Stimulated activated CD4-positive, alpha-beta T cell treated with anti-CD3 and anti-CD28 coated beads, Interleukin-1b, Interleukin-23, amount 100 ng/mL, for 48 hours (primary cell): ENCODE data around the gene AGAP1.

Source experiments
- DNase-seq: peaks from one replicate; pipeline ENCODE4 v3.0.0-alpha.2; 2020

The AGAP1 gene

DNA sequence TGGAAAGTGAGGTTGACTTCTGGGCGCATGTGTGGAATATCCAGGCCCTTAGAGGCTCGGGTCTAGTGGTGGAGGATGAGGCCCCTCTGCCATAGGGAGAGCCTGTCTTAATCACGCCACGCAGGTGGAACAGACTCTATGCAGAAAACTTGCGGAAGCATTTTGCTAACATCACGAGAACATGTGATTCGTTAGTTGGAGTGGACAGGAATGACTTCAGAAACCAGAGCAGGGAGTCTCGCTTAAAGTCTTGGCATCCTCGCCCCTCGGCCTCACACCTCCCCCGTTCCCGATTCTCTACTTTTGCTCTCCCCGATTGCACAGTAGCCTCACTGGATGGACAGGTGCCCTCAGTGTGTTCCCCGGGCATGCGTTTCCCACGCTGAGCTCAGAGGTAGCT is 340.9 kb downstream of the AGAP1 start:
- DNase-seq, result no peak

DNA sequence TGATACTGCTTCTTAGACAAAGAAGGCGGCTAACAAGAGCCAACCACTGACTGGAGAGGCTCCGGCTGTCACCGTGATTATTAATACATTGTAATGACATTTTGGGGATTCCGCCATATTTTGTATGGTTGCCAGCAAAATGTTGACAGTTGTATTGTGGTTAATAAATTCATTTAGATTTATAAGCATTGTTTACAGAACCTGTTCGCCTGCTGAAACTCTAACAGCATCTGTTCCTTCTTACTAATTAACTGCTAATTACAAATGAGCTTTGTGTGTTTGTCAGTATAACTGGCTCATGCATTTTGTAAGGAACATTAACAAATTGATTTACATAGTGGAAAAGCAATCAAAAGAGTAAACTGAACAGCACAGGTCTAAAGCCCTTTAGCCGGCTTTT is 342.0 kb downstream of the AGAP1 start:
- no peak for DNase-seq

DNA sequence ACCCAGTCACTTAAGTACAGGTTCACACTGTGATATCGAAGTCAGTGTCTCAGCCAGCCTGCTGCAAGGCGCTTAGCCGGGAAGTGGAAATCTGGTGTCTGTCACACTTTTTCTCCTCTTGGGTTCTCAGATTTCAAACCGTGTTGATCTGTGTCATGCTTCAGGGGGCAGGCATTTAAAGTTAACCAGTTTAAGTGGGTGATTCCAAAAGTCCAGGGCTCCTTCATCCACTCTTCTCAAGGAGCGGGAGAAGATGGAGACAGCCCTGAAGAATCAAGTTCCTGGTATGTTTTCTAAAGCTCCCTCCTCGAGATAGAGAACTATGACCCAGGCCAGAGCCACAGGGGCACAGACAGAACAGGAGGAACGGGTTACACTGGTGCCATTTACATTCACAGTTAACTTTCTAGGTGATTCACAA is 342.7 kb downstream of the AGAP1 start:
- DNase-seq, result no peak

DNA sequence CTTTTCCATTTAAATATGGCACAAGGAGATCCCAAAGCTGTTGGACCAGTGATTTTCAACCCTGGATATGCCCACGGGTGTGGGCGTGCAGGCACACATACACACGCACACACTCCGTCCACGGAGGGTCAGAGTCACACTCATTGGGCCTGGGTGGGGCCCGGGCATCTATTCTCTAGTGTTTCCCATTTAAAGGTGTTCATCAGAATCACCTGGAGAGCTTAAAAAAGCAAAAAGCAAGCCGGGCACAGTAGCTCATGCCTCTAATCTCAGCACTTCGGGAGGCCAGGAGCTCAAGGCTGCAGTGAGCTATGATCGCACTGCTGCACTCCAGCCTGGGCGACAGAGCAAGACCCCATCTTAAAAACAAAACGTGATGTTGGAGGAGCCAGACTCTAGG is 345.4 kb downstream of the AGAP1 start:
- DNase-seq, result no peak

DNA sequence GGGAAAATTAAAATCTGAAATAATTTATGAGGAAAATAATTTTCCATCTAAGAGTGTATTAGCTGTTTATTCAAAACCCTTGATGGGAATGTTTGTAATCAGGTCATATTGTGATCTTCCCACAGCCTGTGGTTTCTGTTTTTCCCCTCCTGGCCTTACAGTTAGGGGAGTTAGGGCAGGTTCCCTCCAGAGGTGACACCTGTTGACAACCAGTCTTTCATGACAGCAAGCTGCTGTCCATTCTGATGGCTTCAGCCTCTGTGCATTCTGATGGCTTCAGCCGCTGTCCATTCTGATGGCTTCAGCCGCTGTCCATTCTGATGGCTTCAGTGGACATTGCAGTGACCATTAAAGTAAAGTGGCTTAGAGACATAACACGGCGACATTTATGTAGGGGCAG is 346.1 kb downstream of the AGAP1 start:
- DNase-seq, result no peak

DNA sequence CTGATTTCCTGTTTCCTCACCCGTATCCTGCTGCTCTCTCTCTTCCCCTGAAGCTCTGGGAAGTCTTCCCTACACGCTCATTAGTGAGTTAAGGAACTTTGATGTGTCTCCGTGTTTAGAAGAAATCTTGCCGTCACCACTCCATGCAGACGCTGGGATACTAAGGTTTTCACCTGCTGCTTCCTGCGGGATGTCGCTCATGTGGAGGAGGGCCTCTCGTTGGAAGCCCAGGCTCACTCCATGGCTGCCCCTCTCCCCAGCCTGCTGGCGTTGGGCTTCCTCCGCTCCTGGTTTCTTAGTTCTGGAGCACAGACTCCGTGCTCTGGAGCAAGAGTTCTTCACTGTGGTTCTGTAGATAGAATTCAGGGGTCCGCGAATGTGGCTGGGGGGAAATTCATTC is 348.0 kb downstream of the AGAP1 start:
- DNase-seq, result no peak

DNA sequence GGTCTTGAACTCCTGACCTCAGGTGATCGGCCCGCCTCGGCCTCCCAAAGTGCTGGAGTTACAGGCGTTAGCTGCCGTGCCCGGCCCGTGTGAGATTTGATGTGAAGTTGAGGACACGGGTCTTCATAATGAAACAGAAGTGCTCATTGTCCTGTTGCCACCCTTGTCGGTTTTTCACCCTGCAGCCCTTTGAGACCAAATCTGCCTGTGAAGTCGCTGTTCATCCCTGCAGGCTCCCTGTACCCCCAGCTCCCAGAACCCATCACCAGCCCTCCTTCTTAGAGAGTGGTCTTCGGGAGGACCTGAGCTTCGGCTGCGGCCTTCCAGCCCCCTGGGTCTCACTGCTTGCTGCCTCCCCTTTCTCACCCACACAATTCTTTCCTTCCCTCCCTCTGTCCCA is 349.1 kb downstream of the AGAP1 start:
- no peak for DNase-seq

DNA sequence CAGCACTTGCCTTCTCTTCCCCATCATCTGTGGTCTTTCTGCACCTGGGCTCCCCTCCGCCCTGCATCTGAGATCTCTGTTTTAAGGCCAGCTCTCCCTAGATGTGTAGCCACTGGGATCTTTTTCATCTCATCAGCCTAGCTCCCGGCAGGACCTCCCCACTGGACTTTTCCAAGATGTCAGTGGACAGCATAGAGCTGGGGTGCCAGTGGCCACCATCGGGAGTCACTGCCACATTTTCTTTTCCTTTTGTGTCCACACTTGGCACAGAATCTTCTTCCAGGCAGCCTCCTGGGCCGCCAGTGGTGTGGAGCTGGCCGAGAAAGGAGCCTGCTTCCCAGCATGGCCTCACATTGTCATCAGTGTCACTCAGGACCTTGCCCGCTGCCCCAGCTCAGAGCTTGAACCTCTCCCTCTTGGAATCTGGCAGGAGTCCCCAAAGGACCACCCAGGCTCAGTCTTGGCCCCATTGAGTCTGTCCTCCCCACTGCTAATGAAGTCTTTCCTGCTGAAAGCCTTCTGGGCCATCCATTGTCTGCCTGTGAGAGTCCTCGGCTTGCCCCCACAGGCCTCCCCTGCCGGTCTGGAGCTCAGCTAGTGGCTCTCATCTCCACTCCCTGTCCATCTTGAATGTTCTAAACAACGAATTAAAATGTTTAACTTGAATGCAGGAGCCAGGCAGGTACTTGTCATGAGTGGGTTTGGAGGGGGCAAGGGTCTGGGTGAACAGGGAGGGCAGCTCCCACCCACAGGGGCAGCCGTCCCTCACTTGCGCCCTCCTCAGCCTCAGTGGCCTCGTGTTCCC is 349.9 kb downstream of the AGAP1 start:
- no peak for DNase-seq

DNA sequence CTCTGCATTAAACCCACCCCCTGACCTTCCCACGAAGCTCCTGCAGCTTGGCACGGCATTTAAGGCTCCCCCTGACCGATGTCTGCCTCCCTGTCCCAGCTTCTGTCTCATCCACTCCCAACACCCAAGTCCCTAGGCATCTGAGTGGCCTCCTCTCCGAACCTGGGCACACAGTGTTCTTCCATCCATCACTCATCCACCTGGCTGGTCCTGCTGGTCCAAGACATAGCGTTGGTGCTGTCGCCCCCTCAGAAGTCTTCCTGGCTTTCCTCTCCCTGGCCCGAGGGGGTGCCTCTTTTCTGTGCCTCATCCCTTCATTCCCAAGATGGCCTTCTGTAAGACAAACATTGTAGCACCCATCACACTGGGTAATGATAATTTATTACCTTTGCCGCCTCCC is 350.7 kb downstream of the AGAP1 start:
- no peak for DNase-seq

DNA sequence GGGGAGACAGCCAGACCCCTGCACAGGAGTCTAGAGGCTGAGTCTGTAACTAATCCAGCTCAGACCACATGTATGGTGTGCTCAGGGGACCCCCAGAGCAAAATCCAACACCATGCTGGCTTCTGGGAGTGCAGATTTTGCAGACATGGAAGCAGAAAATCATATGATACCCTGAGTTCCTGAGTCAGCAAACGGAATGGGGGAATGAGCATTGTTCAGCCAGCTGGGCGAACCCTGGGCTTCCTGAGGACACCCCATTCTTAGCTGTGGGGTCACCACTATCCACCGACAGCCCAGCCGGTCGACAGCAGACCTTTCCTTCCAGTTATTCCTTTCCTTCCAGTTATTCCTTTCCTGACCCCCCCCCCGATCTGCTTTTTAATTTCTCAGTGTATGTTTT is 351.4 kb downstream of the AGAP1 start:
- DNase-seq, result no peak

DNA sequence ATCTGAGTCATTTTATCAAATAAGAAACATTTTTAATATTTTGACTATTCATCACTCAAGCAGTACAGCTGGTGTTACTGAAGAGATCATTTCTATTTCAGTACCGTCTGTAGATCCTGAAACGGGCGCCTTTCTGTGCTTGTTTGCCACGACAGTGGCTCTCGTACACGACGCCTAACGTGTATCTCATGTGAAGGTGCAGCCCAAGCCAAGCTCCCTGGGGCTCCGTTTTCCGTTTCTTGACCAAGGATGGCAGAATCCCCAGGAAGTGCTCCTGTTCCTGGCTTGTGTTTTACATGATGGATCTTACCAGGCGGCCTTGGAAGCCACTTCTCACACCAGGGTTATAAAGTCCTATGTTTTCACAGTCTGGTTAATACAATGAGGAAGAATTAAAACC is 353.7 kb downstream of the AGAP1 start:
- no peak for DNase-seq

DNA sequence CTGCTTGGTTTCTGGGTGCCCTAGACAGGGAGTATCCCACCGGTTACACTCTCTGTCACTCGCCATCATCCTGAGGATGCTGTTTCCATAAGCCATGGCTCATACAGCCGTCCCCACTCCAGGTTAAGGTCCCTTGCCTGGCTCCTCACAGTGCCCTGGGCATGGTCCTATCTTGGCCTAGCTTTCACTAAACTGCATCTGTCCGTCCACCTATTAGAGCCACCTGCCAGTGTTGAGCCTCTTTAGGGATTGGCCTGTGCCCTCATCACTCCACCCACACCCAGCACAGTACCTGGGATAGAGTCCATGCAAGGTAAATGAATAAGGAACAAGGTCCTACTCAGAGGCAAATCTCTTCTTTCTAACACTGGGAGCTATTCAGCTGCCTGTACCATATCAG is 354.2 kb downstream of the AGAP1 start:
- no peak for DNase-seq

DNA sequence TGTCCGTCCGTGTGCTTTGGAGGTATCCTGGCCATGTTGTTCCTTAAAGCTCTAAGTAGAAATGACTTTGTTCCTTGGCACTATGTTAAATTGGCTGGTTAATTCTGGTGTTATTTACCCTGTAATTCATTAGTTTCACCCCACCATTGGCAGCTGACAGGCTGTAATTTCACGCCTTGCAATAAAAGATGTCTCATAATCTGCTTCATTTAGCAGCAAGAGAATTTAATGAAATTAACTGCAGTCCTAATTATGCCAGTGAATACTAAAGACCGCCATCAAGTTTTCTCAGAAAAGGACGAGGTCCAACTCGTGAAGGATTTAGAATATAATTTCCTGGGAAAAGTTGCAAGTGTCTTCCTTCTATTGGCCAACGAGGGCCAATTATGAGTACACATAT is 355.1 kb downstream of the AGAP1 start:
- DNase-seq, result no peak

DNA sequence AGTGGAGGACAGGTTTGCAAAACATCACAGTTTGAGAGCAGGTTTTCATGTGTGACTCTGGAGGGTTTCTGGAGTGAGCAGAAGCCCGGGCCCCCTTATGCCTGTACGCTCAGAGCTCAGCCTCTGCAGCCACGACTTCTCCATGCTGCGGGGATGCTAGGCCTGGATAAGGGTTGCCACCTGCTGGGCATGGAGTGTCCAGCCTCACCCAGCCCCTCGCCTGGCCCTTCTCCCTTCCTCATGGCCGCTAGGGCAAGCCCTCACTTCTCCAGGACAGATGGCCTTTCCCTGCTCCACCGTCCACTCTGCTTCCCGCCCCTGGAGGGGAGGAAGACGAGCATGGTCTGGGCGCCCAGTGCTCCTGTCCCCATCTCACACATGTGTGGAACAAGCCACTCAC is 355.6 kb downstream of the AGAP1 start:
- no peak for DNase-seq

DNA sequence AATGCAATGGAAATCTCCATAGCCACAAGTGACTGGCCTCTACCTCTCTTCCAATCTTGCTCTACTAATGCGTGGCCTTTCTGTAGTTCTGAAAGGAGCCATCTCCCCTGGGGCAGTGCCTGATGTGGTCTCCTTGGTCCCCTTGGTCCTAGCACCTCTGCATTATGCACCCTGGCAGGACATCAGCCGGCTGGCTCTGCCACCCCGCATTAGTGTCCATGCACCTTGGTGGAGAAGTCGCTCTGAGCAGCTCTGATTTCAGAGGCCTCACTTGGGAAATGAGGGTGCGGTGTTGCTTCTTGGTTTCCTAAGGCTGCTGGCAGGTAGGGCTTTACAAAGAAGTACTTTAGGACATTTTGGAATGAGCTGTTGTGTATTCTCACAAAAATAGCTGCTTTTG is 356.4 kb downstream of the AGAP1 start:
- DNase-seq, result no peak

DNA sequence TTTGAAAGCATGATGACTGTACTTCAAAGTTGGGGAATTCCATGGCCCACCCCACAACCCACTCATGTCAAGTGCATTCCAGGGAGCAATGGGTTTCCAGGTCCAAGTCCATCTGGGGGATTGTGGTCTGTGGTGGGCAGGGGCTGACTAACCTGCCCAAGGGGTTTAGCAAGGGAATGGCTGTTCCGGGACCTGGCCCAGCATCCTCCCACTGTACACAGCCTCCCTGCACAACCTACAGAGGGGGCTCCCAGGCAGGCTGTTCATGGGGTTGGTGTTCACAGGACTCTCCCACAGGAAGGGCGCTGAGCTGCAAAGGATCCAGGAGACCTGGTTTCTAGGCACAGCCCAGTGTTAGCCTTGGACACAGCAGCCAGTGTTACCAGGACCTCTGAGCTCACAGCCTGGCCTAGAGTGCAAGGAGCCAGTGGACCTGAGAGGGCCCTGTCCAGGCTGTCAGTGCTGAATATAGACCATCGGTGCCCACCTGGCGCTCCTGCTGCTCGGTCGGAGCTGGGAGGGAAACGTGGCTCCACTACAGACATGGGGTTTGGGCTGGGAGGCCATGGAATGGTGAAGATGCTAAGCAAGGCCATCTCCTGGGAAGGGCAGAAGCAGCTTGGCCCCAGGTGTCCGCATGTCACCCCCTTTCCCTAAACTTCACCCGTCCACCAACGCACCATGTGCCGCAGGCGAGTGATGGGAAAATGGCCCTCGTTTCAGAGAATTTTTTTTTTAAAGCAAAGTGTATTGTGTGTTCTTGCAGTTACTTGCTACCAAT is 357.1 kb downstream of the AGAP1 start:
- DNase-seq, result no peak

DNA sequence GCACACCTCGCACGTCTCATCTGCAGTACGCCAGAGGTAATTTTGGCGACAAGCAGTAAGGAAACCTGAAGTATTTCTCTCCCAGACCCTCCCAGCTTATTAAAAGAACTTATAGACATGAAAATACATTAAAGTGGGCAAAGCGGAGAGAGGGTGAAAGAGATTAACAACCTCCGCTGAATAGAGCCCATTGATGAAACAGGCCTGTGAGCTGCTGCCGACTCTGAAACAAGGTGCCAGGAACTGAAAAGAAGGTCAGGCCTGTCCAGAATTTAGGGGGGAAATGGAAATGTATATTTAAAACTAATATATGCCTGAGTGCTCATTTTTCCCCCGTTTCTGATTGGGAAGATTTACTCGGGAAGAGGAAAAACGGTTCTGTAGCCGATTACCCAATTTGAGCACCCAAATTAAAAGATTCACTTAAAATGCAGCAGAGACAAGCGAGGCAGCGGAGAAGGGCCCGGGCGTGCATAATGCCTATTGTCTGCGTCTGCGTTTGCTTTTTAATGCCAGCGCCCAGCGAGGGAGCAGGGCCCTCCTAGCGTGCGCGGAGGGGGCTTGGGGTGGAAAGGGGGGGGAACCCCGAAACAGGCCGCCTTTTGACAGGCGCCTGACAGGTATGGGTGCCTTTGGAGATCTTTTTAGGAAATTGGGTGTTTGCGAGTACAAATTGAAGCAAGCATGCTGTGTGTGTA is 358.1 kb downstream of the AGAP1 start:
- no peak for DNase-seq

DNA sequence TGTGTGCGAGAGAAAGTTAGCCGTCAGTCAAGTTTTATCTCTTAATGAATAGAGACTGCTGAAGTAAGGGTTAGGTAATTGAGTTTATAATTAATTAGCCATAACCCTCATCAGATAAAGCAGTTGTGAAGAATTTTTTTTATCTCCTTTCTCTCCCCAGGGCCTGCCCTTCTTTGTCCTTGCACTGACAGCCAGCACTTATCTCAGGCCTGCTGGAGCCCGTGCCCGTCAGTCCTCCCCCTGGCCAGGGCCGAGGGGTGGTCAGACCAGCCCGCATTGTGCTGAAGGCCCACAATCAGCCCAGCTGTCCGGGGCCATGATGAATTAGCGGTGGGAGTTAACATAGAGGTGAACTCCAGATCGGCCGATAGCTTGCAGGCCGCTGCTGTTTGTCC is 358.7 kb downstream of the AGAP1 start:
- no peak for DNase-seq

DNA sequence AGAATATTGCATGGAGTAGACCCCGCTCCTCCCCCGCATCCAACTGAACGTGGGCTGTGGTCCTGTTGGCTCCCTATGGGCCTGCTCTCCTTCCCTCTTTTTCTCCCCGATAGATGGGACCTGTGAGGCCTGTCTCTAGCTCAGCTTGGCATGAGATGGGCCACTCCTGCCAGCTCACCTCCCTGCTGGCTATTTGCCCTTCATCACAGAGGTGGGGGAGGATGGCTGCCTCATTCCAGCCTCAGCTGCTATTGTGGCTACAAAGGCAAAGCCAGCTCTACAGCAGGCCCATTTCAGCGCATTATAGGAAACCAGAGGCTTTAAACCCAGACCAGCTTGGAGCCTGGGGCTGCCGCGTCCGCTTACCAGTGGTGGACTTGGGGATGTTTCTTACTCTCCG is 360.4 kb downstream of the AGAP1 start:
- DNase-seq, result no peak

DNA sequence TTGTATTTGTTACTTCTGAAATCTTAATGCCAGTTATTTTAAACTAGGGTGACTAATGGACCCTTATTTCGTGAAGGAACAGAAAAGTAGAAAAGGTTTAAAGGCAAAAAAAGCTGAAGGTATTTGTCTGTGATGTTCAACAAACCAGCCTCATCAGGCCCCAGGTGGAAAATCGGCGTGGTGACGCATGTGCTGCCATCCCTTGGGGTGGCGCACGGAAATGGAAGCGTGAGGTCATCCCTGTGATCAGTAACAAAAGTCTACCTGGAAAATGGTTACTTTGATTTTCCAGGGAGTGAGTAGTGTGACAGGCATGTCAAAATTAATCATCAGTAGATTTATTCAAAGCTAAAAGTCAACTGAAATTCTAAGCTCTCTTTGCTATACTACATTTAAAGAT is 361.2 kb downstream of the AGAP1 start:
- no peak for DNase-seq

DNA sequence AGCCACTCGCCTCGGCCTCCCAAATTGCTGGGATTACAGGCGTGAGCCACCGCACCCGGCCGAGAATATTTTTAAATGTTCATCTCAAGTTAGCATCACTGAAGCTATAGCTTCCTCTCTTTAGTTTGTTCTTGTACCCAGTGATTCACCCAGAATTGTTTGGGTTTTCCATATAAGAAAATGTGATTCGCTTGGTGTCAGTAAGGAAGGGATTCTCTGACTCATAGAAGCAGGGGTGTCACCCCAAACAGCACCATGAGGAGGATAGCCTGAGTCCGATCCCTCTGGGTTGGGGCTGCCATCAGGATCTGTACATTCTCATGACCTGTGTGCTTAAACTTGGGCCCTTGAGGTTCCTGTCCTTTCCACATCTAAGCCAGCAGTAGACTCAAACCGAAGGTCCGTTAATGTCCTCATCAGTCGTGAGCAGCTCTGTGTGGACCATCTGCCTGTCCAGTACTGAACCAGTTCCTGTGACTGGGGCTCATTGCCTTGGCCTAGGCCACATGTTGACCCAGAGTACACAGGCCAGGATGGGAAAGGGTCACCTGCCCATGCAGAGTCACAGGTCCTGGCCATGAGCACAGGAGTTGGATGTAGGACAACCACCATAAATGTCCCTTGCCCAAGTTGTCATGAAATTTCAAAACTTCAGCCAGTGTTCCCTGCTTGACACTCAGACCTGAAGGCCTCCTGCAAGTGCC is 362.5 kb downstream of the AGAP1 start:
- no peak for DNase-seq

DNA sequence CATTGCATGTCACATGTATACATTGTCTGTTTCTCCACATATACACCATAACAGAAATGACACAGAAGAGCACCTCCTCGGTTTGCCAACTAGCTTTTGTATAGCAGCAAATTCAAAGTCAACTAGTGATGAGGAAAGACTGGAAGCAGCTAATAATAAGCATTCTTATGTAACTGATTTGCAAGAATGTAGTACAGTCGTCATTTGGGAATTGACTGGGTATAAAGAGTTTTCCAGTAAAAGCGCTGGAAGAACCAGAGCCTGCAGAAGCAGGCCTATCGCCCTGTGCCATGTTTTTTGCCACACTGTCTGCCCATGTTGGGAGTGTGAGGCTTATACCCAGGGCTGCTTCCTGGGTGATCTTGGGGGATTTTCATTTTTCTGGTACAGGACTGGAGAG is 363.8 kb downstream of the AGAP1 start:
- DNase-seq, result no peak

DNA sequence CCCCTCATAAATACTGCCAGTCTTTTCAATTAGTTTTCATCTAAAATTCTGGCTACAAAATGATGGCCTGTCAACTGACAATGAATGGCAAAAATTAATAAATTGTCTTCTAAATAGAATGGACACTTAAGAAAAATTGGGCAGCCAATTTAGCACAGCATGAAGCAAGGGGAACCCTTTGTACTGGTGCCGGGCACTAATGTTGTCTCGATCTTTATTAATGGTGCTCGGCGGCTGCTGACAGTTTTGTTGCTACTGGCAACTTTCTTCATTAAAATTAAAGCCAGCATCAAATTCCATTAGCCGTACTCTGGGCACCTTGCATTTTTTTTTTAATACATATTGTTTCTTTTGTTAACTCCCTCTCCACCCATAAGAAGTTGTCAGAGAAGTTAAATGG is 365.0 kb downstream of the AGAP1 start:
- DNase-seq, result no peak
